T-cell (primary cell): ENCODE measurements around the gene ADSL. TPM values are rescaled to one million over a fixed set of nuclear protein-coding genes. Genes with fewer than 3 reads are reported as not detected.

Experiments
- ATAC-seq, 4 experiments: fragments of 200-7000 bp in 3 of 4; fragments of 150-1000 bp in 1 of 4; cut with Tn5 transposase; replicated peaks in 1 of 4; 1 replicate in 3 of 4; 2 replicates in 1 of 4; pipeline ENCODE4 v1.10.0; 2021; ENCODE audit warnings: moderate library complexity in 3 of 4, mild to moderate bottlenecking in 2 of 4, moderate number of reproducible peaks in 1 of 4
- CTCF ChIA-PET, 2 donors: fragments of 300-600 bp; sonication (Branson Sonifier 250); formaldehyde crosslinking; loops; one replicate each; lab custom pipeline; 2022; ENCODE audit warnings: antibody characterized with exemption in 2 of 2; lab: Charles Lee
- POLR2A ChIA-PET, 2 donors: fragments of 300-600 bp; sonication (Branson Sonifier 250); formaldehyde crosslinking; loops; one replicate each; lab custom pipeline; 2022; ENCODE audit warnings: antibody characterized with exemption in 2 of 2; lab: Charles Lee
- DNase-seq, 35 experiments: peaks; one replicate each; pipeline versions ENCODE4 v3.0.0 to v3.0.0-alpha.2; 2013 to 2023
- H3K27ac ChIP-seq: one replicate; pipeline ENCODE4 v1.5.1; 2013; ENCODE audit warnings: low read length
- H3K27me3 ChIP-seq, 2 experiments: replicated peaks in 1 of 2; 1 replicate in 1 of 2; 2 replicates in 1 of 2; pipeline versions ENCODE4 v1.6.1 to v1.7.0; 2013; ENCODE audit warnings: low read length in 1 of 2, mixed read lengths in 1 of 2; ENCODE audit not compliant: control insufficient read depth in 2 of 2, insufficient read depth in 2 of 2; ENCODE audit errors: extremely low read depth in 1 of 2
- H3K36me3 ChIP-seq, 2 donors: 1 replicate in 1 of 2; 2 replicates in 1 of 2; pipeline versions ENCODE4 v1.6.1 to v1.7.0; 2013; ENCODE audit warnings: low read length in 1 of 2; ENCODE audit not compliant: control insufficient read depth in 2 of 2, insufficient read depth in 1 of 2; ENCODE audit errors: extremely low read depth in 1 of 2
- H3K4me1 ChIP-seq, 2 experiments: 1 replicate in 1 of 2; 2 replicates in 1 of 2; pipeline versions ENCODE4 v1.6.1 to v1.7.0; 2013; ENCODE audit warnings: low read length in 2 of 2, mixed read lengths in 1 of 2; ENCODE audit not compliant: insufficient read depth in 2 of 2, control insufficient read depth in 1 of 2; ENCODE audit errors: extremely low read depth in 1 of 2
- H3K4me3 ChIP-seq, 2 donors: 1 replicate in 1 of 2; 2 replicates in 1 of 2; pipeline versions ENCODE4 v1.5.1 to v1.7.0; 2013; ENCODE audit warnings: mild to moderate bottlenecking in 2 of 2, low read length in 1 of 2, moderate library complexity in 1 of 2; ENCODE audit not compliant: control insufficient read depth in 1 of 2; ENCODE audit errors: extremely low read depth in 1 of 2
- H3K9me3 ChIP-seq: 2 replicates; pipeline ENCODE4 v1.7.0; 2013
- H3K27ac Mint-ChIP-seq, 2 donors: one replicate each; pipeline ENCODE4 v1.8.0; 2020 to 2021; ENCODE audit warnings: mild to moderate bottlenecking in 2 of 2, mixed read lengths in 2 of 2
- H3K27me3 Mint-ChIP-seq, 2 donors: one replicate each; pipeline ENCODE4 v1.8.0; 2021 to 2022; ENCODE audit warnings: mixed read lengths in 2 of 2
- H3K36me3 Mint-ChIP-seq: one replicate; pipeline ENCODE4 v1.8.0; 2021; ENCODE audit warnings: mixed read lengths
- H3K4me1 Mint-ChIP-seq, 3 donors: one replicate each; pipeline ENCODE4 v1.8.0; 2020 to 2022; ENCODE audit warnings: mixed read lengths in 3 of 3, mild to moderate bottlenecking in 1 of 3
- H3K4me3 Mint-ChIP-seq, 3 donors: one replicate each; pipeline ENCODE4 v1.8.0; 2020 to 2022; ENCODE audit warnings: mild to moderate bottlenecking in 3 of 3, mixed read lengths in 3 of 3, moderate library complexity in 3 of 3
- H3K9me3 Mint-ChIP-seq, 3 donors: one replicate each; pipeline ENCODE4 v1.8.0; 2020 to 2022; ENCODE audit warnings: mixed read lengths in 3 of 3
- WGBS: methylation state at CpG from one replicate; pipeline ENCODE4 v1.1.5; 2013; ENCODE audit warnings: missing lambda C conversion rate; ENCODE audit not compliant: insufficient coverage; 5-methylcytosine and 5-hydroxymethylcytosine counted together
- total RNA-seq, 35 experiments: library from RNA in 6 of 35; stranded (reverse) in 6 of 35; fragments of 120-200 nt in 1 of 35; gene quantifications; one replicate each; pipeline versions ENCODE4 v1.2.1 to v1.2.4 and lab custom pipeline; 2013 to 2026

Gene ADSL
- total RNA-seq, 5 donors from 2014 or later (not counting 1 experiment from before 2014, with no cell fraction given): 64.0 to 84.3 (median 75.1) TPM

GRCh38 chr22:40366068-40366467, 19.8 kb downstream of the ADSL start:
- DNase-seq (no peak), ATAC-seq (no peak)
- CTCF ChIA-PET: no interaction called here
- Mint-ChIP-seq H3K27ac (peak overlapping the region in 1 of 2 donors; percentile 23), H3K4me1 (peaks cover 0 to 19% (median 3%) of the 10 kb centered on the region in 3 donors), H3K4me3 (no peak overlapping the region), H3K9me3 (no peaks in the 10 kb centered on the region), H3K27me3 (no peaks in the 10 kb centered on the region), H3K36me3 (peaks cover 63% of the 10 kb centered on the region)
- no peaks in the 10 kb centered on the region for H3K27me3 ChIP-seq
- H3K36me3 ChIP-seq: peaks cover 21 to 68% of the 10 kb centered on the region in 2 donors
- H3K4me1 ChIP-seq: peaks cover under 1 to 3% of the 10 kb centered on the region in 2 experiments
- 96% methylated on average over 2 of the region's 2 CpGs for WGBS
- H3K4me3 ChIP-seq: no peak overlapping the region
- H3K27ac ChIP-seq: no peak overlapping the region
- H3K9me3 ChIP-seq: no peaks in the 10 kb centered on the region
- POLR2A ChIA-PET: no interaction called here

- peaks cover 8 to 24% (median 9%) of the 10 kb centered on the region in 3 donors for H3K4me1 Mint-ChIP-seq
- peaks cover 7 to 10% of the 10 kb centered on the region in 2 experiments for H3K4me1 ChIP-seq
- no peaks in the 10 kb centered on the region for H3K27me3 Mint-ChIP-seq
- H3K9me3 ChIP-seq: no peaks in the 10 kb centered on the region
- CTCF ChIA-PET: interaction anchor here (0.7 to 1.0 kb wide), 2 partner anchors 18 to 68 kb away, joined by 3 to 4 read pairs; no protein-coding TSS in a partner anchor
- POLR2A ChIA-PET: interaction anchor here in 1 of 2 donors (0.6 kb wide), 1 partner anchor 174 kb away, joined by 4 read pairs; no protein-coding TSS in a partner anchor
- DNase-seq (no peak), ATAC-seq (no peak)
- no peak overlapping the region for H3K4me3 Mint-ChIP-seq
- WGBS: 80% methylated on average over 1 of the region's 6 CpGs
- H3K27me3 ChIP-seq: no peaks in the 10 kb centered on the region
- H3K9me3 Mint-ChIP-seq: no peaks in the 10 kb centered on the region
- no peak overlapping the region for H3K4me3 ChIP-seq
- H3K36me3 ChIP-seq: peaks cover 20 to 55% of the 10 kb centered on the region in 2 donors
- H3K36me3 Mint-ChIP-seq: peaks cover 50% of the 10 kb centered on the region
- H3K27ac ChIP-seq: no peak overlapping the region
- H3K27ac Mint-ChIP-seq: peak overlapping the region; percentile 6 to 52
Observed at GRCh38 chr22:40367342-40367741, 21.0 kb downstream of the ADSL start.

GRCh38 chr22:40368016-40368415, 21.7 kb downstream of the ADSL start:
- H3K9me3 Mint-ChIP-seq: no peaks in the 10 kb centered on the region
- ATAC-seq (no peak), DNase-seq (no peak)
- WGBS: 95% methylated on average over 4 of the region's 6 CpGs
- H3K36me3 ChIP-seq: peaks cover 17 to 51% of the 10 kb centered on the region in 2 donors
- peaks cover 7 to 13% of the 10 kb centered on the region in 2 experiments for H3K4me1 ChIP-seq
- CTCF ChIA-PET: interaction anchor here in 1 of 2 donors (0.6 kb wide), 1 partner anchor 531 kb away, joined by 6 read pairs; no protein-coding TSS in a partner anchor
- H3K27me3 ChIP-seq: no peaks in the 10 kb centered on the region
- H3K36me3 Mint-ChIP-seq: peaks cover 43% of the 10 kb centered on the region
- H3K4me3 Mint-ChIP-seq: no peak overlapping the region
- H3K4me3 ChIP-seq: no peak overlapping the region
- H3K27ac Mint-ChIP-seq: peak overlapping the region in 1 of 2 donors; percentile 34
- H3K27me3 Mint-ChIP-seq: no peaks in the 10 kb centered on the region
- H3K27ac ChIP-seq: no peak overlapping the region
- peaks cover 15 to 28% (median 16%) of the 10 kb centered on the region in 3 donors for H3K4me1 Mint-ChIP-seq
- POLR2A ChIA-PET: no interaction called here
- H3K9me3 ChIP-seq: no peaks in the 10 kb centered on the region

GRCh38 chr22:40368836-40369235, 22.5 kb downstream of the ADSL start:
- Mint-ChIP-seq H3K27ac (peak overlapping the region in 1 of 2 donors; percentile 28), H3K4me1 (peaks cover 19 to 33% (median 22%) of the 10 kb centered on the region in 3 donors), H3K9me3 (no peaks in the 10 kb centered on the region), H3K27me3 (no peaks in the 10 kb centered on the region), H3K36me3 (peaks cover 40% of the 10 kb centered on the region), H3K4me3 (no peak overlapping the region)
- DNase-seq (no peak), ATAC-seq (no peak)
- no CpG with 5 or more reads among the region's 3 CpGs for WGBS
- H3K9me3 ChIP-seq: no peaks in the 10 kb centered on the region
- CTCF ChIA-PET: no interaction called here
- no peaks in the 10 kb centered on the region for H3K27me3 ChIP-seq
- H3K36me3 ChIP-seq: peaks cover 15 to 47% of the 10 kb centered on the region in 2 donors
- POLR2A ChIA-PET: no interaction called here
- no peak overlapping the region for H3K27ac ChIP-seq
- H3K4me3 ChIP-seq: no peak overlapping the region
- H3K4me1 ChIP-seq: peaks cover 7 to 13% of the 10 kb centered on the region in 2 experiments

- no peaks in the 10 kb centered on the region for H3K9me3 ChIP-seq
- H3K9me3 Mint-ChIP-seq: no peaks in the 10 kb centered on the region
- H3K27ac Mint-ChIP-seq: no peak overlapping the region
- H3K27me3 ChIP-seq: no peaks in the 10 kb centered on the region
- H3K4me3 Mint-ChIP-seq: no peak overlapping the region
- peaks cover 43 to 47% (median 46%) of the 10 kb centered on the region in 3 donors for H3K4me1 Mint-ChIP-seq
- peaks cover 0 to 6% of the 10 kb centered on the region in 2 donors for H3K36me3 ChIP-seq
- ATAC-seq: no peak
- no peak for DNase-seq
- H3K4me1 ChIP-seq: peaks cover 7 to 13% of the 10 kb centered on the region in 2 experiments
- ChIA-PET POLR2A (no interaction called here), CTCF (interaction anchor here in 1 of 2 donors (0.6 kb wide), 2 partner anchors 117 to 124 kb away, joined by 3 read pairs; no protein-coding TSS in a partner anchor)
- H3K27ac ChIP-seq: no peak overlapping the region
- H3K4me3 ChIP-seq: no peak overlapping the region
- peaks cover 4% of the 10 kb centered on the region for H3K36me3 Mint-ChIP-seq
- WGBS: 100% methylated on average over 4 of the region's 8 CpGs
- H3K27me3 Mint-ChIP-seq: no peaks in the 10 kb centered on the region
Observed at GRCh38 chr22:40374567-40374966, 28.3 kb downstream of the ADSL start.

- H3K27me3 ChIP-seq: no peaks in the 10 kb centered on the region
- POLR2A ChIA-PET: interaction anchor here in 1 of 2 donors (0.6 kb wide), 2 partner anchors 20 to 683 kb away, joined by 3 to 5 read pairs; no protein-coding TSS in a partner anchor
- ATAC-seq: no peak
- CTCF ChIA-PET: no interaction called here
- H3K4me3 Mint-ChIP-seq: no peak overlapping the region
- DNase-seq: no peak
- H3K9me3 Mint-ChIP-seq: no peaks in the 10 kb centered on the region
- H3K27me3 Mint-ChIP-seq: no peaks in the 10 kb centered on the region
- peaks cover 0 to 6% of the 10 kb centered on the region in 2 donors for H3K36me3 ChIP-seq
- H3K27ac Mint-ChIP-seq: no peak overlapping the region
- H3K9me3 ChIP-seq: no peaks in the 10 kb centered on the region
- H3K4me1 Mint-ChIP-seq: peaks cover 46 to 48% (median 46%) of the 10 kb centered on the region in 3 donors
- 100% methylated on average over 1 of the region's 5 CpGs for WGBS
- no peak overlapping the region for H3K27ac ChIP-seq
- H3K4me1 ChIP-seq: peaks cover 6 to 10% of the 10 kb centered on the region in 2 experiments
- H3K36me3 Mint-ChIP-seq: peaks cover 4% of the 10 kb centered on the region
- H3K4me3 ChIP-seq: no peak overlapping the region
Observed at GRCh38 chr22:40376149-40376548, 29.8 kb downstream of the ADSL start.
